Activated CD4-positive, CD25-positive, alpha-beta regulatory T cell treated with anti-CD3 and anti-CD28 coated beads, Interleukin-2, amount 50 U/mL, for 16 hours (primary cell): ENCODE measurements around the gene GOLGB1.

Experiments used
- DNase-seq: peaks from one replicate; pipeline ENCODE4 v3.0.0-alpha.2; 2020; ENCODE audit warnings: low read depth, low spot score

Gene GOLGB1

GRCh38 chr3:121740896-121741295 lies 8.6 kb downstream of the GOLGB1 start:
- no peak for DNase-seq

GRCh38 chr3:121739902-121740301 lies 9.6 kb downstream of the GOLGB1 start:
- no peak for DNase-seq

- DNase-seq, result no peak
These were observed 11.9 kb downstream of the GOLGB1 start for GRCh38 chr3:121737644-121738043.

GRCh38 chr3:121736112-121736511 lies 13.4 kb downstream of the GOLGB1 start:
- no peak for DNase-seq

- DNase-seq, result no peak
These were observed 14.4 kb downstream of the GOLGB1 start for GRCh38 chr3:121735047-121735696.

- DNase-seq, result no peak
These were observed 18.4 kb downstream of the GOLGB1 start for GRCh38 chr3:121730940-121731687.

GRCh38 chr3:121724130-121724529 lies 25.4 kb downstream of the GOLGB1 start:
- DNase-seq, result no peak

GRCh38 chr3:121723485-121723884 lies 26.1 kb downstream of the GOLGB1 start:
- DNase-seq, result no peak

GRCh38 chr3:121722411-121722810 lies 27.1 kb downstream of the GOLGB1 start:
- DNase-seq, result no peak

- no peak for DNase-seq
These were observed 29.4 kb downstream of the GOLGB1 start for GRCh38 chr3:121720163-121720562.

GRCh38 chr3:121719423-121719822 lies 30.1 kb downstream of the GOLGB1 start:
- DNase-seq, result no peak

- no peak for DNase-seq
These were observed 31.2 kb downstream of the GOLGB1 start for GRCh38 chr3:121718205-121718846.

- DNase-seq, result no peak
These were observed 39.2 kb downstream of the GOLGB1 start for GRCh38 chr3:121710347-121710746.

- no peak for DNase-seq
These were observed 41.8 kb downstream of the GOLGB1 start for GRCh38 chr3:121707531-121708273.

- DNase-seq, result no peak
These were observed 44.0 kb downstream of the GOLGB1 start for GRCh38 chr3:121705541-121705940.

- DNase-seq, result no peak
These were observed 45.6 kb downstream of the GOLGB1 start for GRCh38 chr3:121703973-121704372.

- no peak for DNase-seq
These were observed 50.6 kb downstream of the GOLGB1 start for GRCh38 chr3:121698901-121699300.

GRCh38 chr3:121698476-121698875 lies 51.1 kb downstream of the GOLGB1 start:
- DNase-seq, result no peak

- no peak for DNase-seq
These were observed 53.4 kb downstream of the GOLGB1 start for GRCh38 chr3:121696186-121696585.

- no peak for DNase-seq
These were observed 57.4 kb downstream of the GOLGB1 start for GRCh38 chr3:121692010-121692699.

- DNase-seq, result no peak
These were observed 58.6 kb downstream of the GOLGB1 start for GRCh38 chr3:121690777-121691405.
